Neural crest cell (in vitro differentiated cells): ENCODE results near the gene TIAM1. TPM values are rescaled to one million over a fixed set of nuclear protein-coding genes. Genes with fewer than 3 reads are reported as not detected.

Source experiments
- DNase-seq: peaks from one replicate; pipeline ENCODE4 v3.0.0; 2021; ENCODE audit warnings: low read depth, mixed read lengths, low spot score
- H3K27ac Mint-ChIP-seq: one replicate; pipeline ENCODE4 v1.8.0; 2021; ENCODE audit warnings: mild to moderate bottlenecking, mixed read lengths; ENCODE audit not compliant: unreplicated experiment
- H3K27me3 Mint-ChIP-seq: 2 replicates; pipeline ENCODE4 v1.8.0; 2021; ENCODE audit warnings: low read depth, mild to moderate bottlenecking, mixed read lengths
- H3K36me3 Mint-ChIP-seq: 2 replicates; pipeline ENCODE4 v1.8.0; 2021; ENCODE audit warnings: low read depth, mild to moderate bottlenecking, mixed read lengths
- H3K4me1 Mint-ChIP-seq: 2 replicates; pipeline ENCODE4 v1.8.0; 2021; ENCODE audit warnings: mixed read lengths
- H3K4me3 Mint-ChIP-seq: one replicate; pipeline ENCODE4 v1.8.0; 2021; ENCODE audit warnings: mild to moderate bottlenecking, mixed read lengths
- H3K9me3 Mint-ChIP-seq: 2 replicates; pipeline ENCODE4 v1.8.0; 2021; ENCODE audit warnings: mixed read lengths
- CTCF ChIP-seq: fragments of 200-600 bp; sonication (generic); conservative IDR thresholded peaks from 2 replicates; pipeline ENCODE4 v1.5.0; 2021; ENCODE audit warnings: antibody characterized with exemption, mild to moderate bottlenecking
- total RNA-seq: library from RNA; stranded (reverse); gene quantifications from 2 replicates; pipeline ENCODE4 v1.2.1, GENCODE V29; 2021

TIAM1 gene
- total RNA-seq, 1 donor from 2014 or later: 53.6 TPM

GRCh38 chr21:31275901-31276300 lies 68.2 kb downstream of the TIAM1 start:
- no peak overlapping the region for H3K27ac Mint-ChIP-seq

GRCh38 chr21:31273278-31273677 lies 70.8 kb downstream of the TIAM1 start:
- H3K4me1 Mint-ChIP-seq: no peaks in the 10 kb centered on the region
- no peaks in the 10 kb centered on the region for H3K27me3 Mint-ChIP-seq
- peaks cover 8% of the 10 kb centered on the region for H3K36me3 Mint-ChIP-seq
- no peak overlapping the region for H3K4me3 Mint-ChIP-seq
- H3K9me3 Mint-ChIP-seq: no peaks in the 10 kb centered on the region
- DNase-seq: no peak
- no peak overlapping the region for H3K27ac Mint-ChIP-seq
- TF ChIP-seq CTCF: no peak

More at GRCh38 chr21:31275901-31276300, 68.2 kb downstream of the TIAM1 start:
- peaks cover 5% of the 10 kb centered on the region for H3K36me3 Mint-ChIP-seq
- TF ChIP-seq CTCF: no peak
- no peak overlapping the region for H3K4me3 Mint-ChIP-seq
- H3K9me3 Mint-ChIP-seq: no peaks in the 10 kb centered on the region
- no peaks in the 10 kb centered on the region for H3K27me3 Mint-ChIP-seq
- H3K4me1 Mint-ChIP-seq: no peaks in the 10 kb centered on the region
- no peak for DNase-seq

- H3K4me3 Mint-ChIP-seq: no peak overlapping the region
- no peak for DNase-seq
- no peaks in the 10 kb centered on the region for H3K4me1 Mint-ChIP-seq
- TF ChIP-seq CTCF: no peak
- H3K27ac Mint-ChIP-seq: peak overlapping the region; percentile 1
- no peaks in the 10 kb centered on the region for H3K9me3 Mint-ChIP-seq
- peaks cover 6% of the 10 kb centered on the region for H3K36me3 Mint-ChIP-seq
- H3K27me3 Mint-ChIP-seq: no peaks in the 10 kb centered on the region
Observed at GRCh38 chr21:31268090-31268489, 76.0 kb downstream of the TIAM1 start.

GRCh38 chr21:31267644-31268043 lies 76.4 kb downstream of the TIAM1 start:
- H3K4me3 Mint-ChIP-seq: no peak overlapping the region
- no peaks in the 10 kb centered on the region for H3K27me3 Mint-ChIP-seq
- no peak for TF ChIP-seq CTCF
- no peaks in the 10 kb centered on the region for H3K4me1 Mint-ChIP-seq
- no peaks in the 10 kb centered on the region for H3K9me3 Mint-ChIP-seq
- DNase-seq: no peak
- no peak overlapping the region for H3K27ac Mint-ChIP-seq
- H3K36me3 Mint-ChIP-seq: peaks cover 6% of the 10 kb centered on the region

GRCh38 chr21:31266241-31266640 lies 77.8 kb downstream of the TIAM1 start:
- no peak for DNase-seq
- Mint-ChIP-seq H3K4me1 (peaks cover 4% of the 10 kb centered on the region), H3K36me3 (peaks cover 6% of the 10 kb centered on the region), H3K9me3 (no peaks in the 10 kb centered on the region), H3K27me3 (no peaks in the 10 kb centered on the region), H3K4me3 (no peak overlapping the region), H3K27ac (peak overlapping the region; percentile 46)
- no peak for TF ChIP-seq CTCF
